G401 (cell line): ENCODE measurements around the gene CABP5. TPM values are rescaled to one million over a fixed set of nuclear protein-coding genes. Genes with fewer than 3 reads are reported as not detected.

Experiments used
- total RNA-seq: library from RNA; depleted of rRNA; stranded (reverse); fragments of >200 nt; shearing (Covaris generic); gene quantifications from 2 replicates; pipeline ENCODE4 v1.2.3, GENCODE V29; 2014; rRNA removed

The CABP5 gene
- total RNA-seq, 1 experiment from 2014 or later: not detected

Other genes with a start within 250 kb of the CABP5 start
- gene TPRX1, start 239.5 kb downstream of the CABP5 start, total RNA-seq: not detected in 2 replicates
- 0.34 and 0.68 TPM in 2 replicates for gene CRX, start 222.1 kb downstream of the CABP5 start, total RNA-seq
- not detected in 2 replicates for gene TPRX2, start 184.8 kb downstream of the CABP5 start, total RNA-seq
- not detected in 2 replicates for gene SULT2A1, start 157.8 kb downstream of the CABP5 start, total RNA-seq
- gene BSPH1, start 51.9 kb downstream of the CABP5 start, total RNA-seq: not detected in 2 replicates
- not detected in 2 replicates for gene ELSPBP1, start 49.4 kb downstream of the CABP5 start, total RNA-seq
- gene PLA2G4C, start 66.7 kb upstream of the CABP5 start, total RNA-seq: 0.92 and 2.3 TPM in 2 replicates
- 62.8 and 119 TPM in 2 replicates for gene LIG1, start 126.3 kb upstream of the CABP5 start, total RNA-seq
- 3.1 and 3.6 TPM in 2 replicates for gene ZSWIM9, start 126.6 kb upstream of the CABP5 start, total RNA-seq
- 25.9 and 36.0 TPM in 2 replicates for gene CARD8, start 211.8 kb upstream of the CABP5 start, total RNA-seq
- gene ZNF114, start 226.0 kb upstream of the CABP5 start, total RNA-seq: 40.5 and 51.0 TPM in 2 replicates